Measurements from ENCODE around the gene SCRN3.
"Not testable (repeated sequence)": the region's sequence is repeated elsewhere in the genome, so short reads cannot be mapped to it uniquely, and the experiment has no call there.

SCRN3 gene

DNA sequence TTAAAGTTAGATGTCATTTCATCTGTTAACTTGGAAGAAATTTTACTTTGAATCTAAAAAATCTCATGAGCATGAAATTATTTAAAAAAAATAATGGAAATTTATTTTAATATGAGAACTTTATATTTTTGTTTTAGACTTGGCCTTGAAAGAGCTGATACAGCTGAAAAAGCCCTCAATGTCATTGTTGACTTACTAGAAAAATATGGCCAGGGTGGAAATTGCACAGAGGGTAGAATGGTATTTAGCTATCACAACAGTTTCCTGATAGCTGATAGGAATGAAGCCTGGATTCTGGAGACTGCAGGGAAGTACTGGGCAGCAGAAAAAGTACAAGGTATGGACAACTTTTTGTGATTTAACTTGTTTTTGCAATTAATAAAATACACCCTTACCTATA, 5.3 kb downstream of the SCRN3 start:
- in situ Hi-C loops (cut with MboI; ENCODE audit: low sequenced_read_pairs), result no loop called here

DNA sequence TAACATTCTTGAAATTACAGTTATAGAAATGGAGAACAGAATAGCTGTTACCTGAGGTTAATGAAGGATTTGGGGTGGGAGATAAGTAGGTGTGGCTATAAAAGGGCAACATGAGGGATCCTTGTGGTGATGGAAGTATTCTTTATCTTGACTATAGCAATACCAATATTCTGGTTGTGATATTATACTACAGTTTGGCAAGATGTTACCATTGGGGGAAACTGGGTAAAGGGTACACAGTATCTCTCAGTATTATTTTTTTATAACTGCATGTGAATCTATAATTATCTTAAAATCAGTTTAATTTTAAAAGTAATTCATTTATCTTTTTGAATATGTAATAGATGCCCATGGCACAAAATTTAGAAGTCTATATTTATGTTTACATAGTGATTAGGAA, 8.1 kb downstream of the SCRN3 start:
- in situ Hi-C loops (cut with MboI; ENCODE audit: low sequenced_read_pairs), result no loop called here

DNA sequence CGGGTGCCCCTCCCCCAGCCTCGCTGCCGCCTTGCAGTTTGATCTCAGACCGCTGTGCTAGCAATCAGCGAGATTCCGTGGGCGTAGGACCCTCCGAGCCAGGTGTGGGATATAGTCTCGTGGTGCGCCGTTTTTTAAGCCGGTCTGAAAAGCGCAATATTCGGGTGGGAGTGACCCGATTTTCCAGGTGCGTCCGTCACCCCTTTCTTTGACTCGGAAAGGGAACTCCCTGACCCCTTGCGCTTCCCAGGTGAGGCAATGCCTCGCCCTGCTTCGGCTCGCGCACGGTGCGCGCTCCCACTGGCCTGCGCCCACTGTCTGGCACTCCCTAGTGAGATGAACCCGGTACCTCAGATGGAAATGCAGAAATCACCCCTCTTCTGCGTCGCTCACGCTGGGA, 14.5 kb downstream of the SCRN3 start:
- in situ Hi-C loops (cut with MboI; ENCODE audit: low sequenced_read_pairs), result not testable (repeated sequence)

DNA sequence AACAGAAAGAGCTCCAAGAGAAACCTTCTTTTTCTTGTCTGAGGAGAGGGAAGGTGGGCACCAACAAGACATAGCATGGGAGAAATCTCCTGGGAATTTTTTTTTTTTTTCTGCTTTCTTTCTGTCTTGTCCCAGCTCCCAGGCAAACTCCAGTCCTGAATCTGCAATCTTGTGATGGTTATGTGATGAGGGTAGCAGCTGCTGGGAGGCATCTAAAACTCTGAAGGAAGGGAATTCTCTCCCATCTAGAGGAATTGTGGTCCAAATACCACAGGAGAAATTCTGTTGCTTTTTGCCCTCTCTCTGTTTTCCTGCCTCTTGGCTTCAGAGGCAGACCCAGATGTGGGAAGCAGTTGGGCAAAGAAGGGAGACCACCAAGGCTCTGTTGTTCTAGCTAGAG, 16.7 kb downstream of the SCRN3 start:
- in situ Hi-C loops (cut with MboI; ENCODE audit: low sequenced_read_pairs), result no loop called here

DNA sequence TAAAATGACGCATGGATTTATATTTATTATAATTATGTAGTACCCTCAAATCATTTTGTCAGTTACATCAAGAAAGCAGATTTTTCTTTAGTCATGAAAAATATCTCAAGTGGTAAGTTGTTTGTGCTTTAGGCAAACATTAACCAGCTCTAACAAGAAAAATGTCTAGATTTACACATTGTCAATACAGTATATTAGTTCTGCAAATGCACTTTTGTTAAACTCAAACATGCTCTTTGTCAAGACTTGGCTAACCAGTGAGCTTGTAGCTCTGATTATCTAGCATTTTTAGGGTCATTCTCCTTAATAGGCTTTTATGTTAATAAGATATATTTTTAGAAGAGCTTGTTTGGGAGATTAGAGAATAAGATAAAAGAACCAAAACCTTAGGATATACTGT, 32.7 kb downstream of the SCRN3 start:
- in situ Hi-C loops (cut with MboI; ENCODE audit: low sequenced_read_pairs), result no loop called here

DNA sequence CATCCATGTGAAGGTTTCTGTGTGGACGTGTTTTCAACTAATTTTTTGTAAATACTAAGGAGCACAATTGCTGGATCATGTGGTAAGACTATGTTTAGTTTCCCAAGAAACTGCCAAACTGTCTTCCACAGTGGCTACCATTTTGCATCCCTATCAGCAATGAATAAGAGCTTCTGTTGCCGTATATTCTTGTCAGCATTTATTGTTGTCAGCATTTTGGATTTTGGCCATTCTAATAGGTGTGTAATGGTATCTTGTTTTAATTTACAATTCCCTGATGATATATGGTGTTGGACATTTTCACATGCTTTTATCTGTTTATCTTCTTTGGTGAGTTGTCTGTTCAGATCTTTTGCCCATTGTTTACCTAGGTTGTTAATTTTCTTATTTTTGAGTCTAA, 34.5 kb downstream of the SCRN3 start:
- in situ Hi-C loops (cut with MboI; ENCODE audit: low sequenced_read_pairs), result no loop called here

DNA sequence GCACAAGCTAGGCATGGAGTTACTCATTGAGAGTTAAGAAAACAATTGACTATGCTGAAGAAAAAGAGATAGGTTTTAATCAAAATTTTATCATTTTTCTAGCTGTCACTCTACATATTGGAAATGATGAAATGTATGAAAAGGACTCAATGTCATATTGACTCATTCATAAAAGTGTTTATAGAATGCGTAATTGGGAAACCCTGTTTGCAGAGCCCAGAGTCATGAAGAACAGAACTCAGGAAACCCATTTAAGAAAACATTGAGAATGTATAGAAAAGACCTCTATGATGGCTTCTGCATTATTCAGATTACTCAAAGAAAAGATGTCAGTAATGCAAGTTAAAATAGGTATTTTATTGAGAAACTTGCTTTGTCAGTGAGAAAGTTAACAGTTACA, 36.4 kb downstream of the SCRN3 start:
- in situ Hi-C loops (cut with MboI; ENCODE audit: low sequenced_read_pairs), result no loop called here

DNA sequence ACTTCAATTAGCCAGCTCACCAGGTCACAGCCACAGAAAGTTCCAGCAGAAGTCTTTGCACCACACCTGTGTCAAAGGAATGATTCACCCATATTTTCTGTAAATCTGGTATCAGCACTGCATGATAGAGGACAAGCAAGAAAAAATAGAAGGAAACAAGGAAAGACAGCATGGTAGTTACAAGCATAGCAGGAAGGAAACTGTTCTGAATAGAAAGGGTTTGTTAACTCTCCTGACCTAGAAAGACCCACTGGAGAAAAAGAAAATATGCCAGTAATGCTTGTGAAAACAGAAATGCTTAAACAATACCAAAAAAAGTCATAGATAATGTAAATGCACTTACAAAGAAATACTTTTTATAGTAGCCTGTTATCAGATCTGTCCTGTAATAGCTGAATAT, 40.8 kb downstream of the SCRN3 start:
- in situ Hi-C loops (cut with MboI; ENCODE audit: low sequenced_read_pairs), result no loop called here

DNA sequence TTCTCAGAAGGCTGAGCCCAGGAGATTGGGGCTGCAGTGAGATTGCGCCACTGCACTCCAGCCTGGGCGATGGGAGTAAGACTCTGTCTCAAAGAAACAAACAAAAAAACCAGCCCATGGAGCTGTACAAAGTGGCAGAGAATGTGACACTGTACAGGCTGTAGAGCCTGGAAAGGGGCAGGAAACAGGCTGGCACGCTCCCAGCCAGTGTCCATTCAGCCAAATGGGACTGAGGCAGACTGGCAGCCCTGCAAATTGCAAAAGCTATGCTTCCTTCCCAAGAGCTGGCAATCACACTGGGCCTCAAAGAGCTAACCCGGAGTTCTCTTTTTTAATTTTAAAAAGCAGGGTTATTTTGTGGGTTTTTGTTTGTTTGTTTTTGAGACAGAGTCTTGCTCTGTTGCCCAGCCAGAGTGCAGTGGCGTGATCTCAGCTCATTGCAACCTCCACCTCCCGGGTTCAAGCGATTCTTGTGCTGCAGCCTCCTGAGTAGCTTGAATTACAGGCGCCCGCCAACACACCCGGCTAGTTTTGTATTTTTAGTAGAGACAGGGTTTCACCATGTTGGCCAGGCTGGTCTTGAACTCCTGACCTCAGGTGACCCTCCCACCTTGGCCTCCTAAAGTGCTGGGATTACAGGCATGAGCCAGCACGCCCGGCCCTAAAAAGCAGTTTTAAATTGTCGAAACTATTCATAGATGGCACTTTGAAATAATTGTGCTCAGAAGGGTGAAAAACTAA, 42.8 kb downstream of the SCRN3 start:
- in situ Hi-C loops (cut with MboI; ENCODE audit: low sequenced_read_pairs), result no loop called here

DNA sequence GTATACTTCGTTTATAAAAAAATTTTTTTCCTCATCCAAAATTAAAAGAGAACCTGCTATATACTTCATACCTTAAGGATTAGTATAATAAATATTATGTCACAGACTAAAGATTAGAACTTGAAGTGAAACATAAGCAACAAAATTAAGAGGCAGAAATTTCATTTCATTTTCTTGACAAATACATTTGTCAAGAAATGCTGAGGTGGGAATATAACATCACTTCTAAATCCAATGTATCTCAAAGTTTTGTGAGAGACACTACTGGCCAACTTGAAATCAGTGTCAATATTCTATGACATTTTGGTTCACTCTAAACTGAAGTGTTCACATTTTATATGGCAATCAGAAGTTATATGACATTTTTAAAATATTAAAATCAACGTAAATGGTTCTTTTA, 43.8 kb downstream of the SCRN3 start:
- in situ Hi-C loops (cut with MboI; ENCODE audit: low sequenced_read_pairs), result no loop called here

DNA sequence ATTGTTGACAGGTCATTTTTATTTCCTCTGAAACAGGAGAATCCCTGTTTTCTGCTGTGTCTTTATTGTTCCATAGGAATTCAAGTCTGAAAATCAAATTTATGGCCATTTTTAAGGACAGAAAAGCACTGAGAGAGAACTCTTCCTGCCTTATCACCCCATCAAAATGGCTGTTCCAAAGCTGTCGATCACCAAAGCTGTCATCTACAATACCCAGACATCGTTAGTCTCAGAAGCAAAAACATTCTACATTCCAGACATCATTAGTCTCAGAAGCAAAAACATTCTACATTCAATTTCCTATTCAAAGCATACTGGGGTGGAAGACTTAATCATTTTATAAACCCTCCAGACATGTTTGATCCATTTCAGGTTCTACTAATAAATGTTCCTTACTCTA, 44.4 kb downstream of the SCRN3 start:
- in situ Hi-C loops (cut with MboI; ENCODE audit: low sequenced_read_pairs), result no loop called here

DNA sequence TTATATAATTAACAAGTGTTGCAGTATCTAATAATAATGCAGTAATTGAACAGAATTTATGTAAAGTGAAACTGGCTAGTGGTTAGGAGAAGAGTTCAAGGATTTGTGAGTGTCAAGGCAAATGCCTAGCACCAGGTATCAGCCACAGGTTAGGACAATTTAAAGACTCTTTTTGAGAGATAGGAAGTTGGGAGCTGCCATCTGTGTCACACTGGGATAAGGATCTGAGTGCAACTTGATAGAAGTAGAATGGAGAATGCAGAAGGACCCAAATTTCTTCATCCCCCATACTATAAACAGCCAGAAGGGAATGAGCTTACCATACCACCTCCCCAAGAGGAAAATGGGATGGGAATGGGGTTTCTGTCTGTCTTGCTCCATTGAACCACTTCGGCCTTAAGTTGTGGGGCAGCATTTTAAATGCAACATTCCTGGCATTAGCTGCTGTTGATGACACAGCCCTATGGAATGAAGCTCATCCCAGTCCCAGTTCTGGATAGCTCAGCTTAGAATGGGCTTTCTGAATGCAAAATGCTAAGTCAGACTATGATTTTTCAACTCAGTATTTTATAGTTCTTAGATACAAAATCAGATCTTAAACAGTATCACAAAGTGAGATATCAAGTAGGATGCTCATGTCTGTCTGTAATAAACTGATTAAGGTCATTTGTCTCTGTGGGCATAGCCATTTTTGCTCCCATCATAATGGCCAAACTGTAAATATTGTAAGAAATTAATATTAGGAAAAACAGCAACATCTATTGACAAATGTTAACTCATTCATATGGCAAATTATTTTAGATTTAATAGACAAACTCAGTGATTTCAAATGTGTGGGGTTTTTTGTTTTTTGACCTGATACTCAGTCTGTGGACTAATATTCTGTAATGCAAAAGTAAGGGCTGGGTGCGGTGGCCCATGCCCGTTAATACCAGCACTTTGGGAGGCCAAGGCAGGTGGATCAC, 47.3 kb downstream of the SCRN3 start:
- in situ Hi-C loops (cut with MboI; ENCODE audit: low sequenced_read_pairs), result no loop called here

DNA sequence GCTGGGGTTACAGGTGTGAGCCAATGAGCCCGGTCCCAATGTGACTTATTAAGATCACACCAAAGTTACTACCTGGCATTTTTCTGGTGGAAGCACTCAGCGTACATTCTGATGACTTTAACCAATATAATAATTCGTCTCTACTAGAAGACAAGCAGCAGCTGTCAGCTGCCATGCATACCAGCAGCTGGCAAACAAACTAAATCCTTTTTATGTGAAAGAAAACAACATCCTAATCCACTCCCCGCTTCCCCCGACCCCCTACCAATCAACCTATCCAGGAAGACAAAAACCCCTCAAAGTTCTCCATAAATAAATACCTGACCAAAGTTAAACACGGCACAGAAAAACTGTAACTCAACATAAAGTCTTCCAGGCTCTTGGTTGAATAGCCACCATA, 49.2 kb downstream of the SCRN3 start:
- in situ Hi-C loops (cut with MboI; ENCODE audit: low sequenced_read_pairs), result no loop called here

DNA sequence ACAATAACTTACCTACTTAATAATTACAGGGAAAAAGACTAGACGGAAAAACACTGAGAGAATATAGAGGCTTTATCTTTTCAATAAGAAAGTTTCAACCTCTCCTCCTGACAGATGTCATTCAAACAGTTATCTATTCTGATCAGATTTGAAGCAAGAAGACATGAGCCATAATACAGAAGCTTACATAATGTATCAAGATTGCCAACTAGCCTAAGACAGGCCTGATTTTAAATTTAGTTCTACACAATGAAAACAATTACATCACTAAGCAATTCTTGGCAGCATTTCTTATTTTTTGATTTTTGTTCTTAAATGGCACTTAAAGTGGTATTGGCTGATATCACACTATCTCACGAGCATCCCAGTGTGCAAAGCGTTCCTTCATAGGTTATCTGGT, 49.7 kb downstream of the SCRN3 start:
- in situ Hi-C loops (cut with MboI; ENCODE audit: low sequenced_read_pairs), result no loop called here

DNA sequence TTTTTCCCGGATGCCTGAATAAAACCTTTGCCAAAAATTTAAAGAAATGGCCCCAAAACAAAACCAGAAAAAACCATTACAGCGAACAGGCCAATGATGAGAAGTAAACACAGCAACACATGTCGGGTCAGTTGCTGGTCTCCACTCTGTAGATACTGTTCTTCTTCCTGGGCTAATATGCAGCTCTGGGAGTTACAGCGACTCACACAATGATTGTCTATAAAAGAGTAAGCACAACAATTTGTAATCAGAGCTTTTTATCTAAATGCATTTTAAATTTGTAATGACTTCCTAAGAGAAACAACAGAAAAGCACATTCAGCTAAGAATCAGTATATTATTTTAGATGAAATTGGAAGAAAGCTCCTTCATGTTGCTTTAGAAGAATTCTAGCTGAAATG, 51.0 kb downstream of the SCRN3 start:
- in situ Hi-C loops (cut with MboI; ENCODE audit: low sequenced_read_pairs), result no loop called here

DNA sequence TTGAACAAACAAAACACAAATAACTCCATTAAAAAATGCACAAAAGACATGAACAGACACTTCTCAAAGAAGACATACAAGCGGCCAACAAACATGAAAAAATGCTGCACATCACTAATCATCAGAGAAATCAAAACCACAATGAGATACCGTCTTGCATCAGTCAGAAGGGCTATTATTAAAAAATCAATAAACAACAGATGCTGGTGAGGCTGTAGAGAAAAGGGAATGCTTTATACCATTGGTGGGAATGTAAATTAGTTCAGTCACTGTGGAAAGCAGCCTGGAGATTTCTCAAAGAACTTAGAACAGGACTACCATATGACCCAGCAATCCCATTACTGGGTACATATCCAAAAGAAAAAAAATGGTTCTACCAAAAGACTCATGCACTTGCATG, 53.5 kb downstream of the SCRN3 start:
- in situ Hi-C loops (cut with MboI; ENCODE audit: low sequenced_read_pairs), result no loop called here

DNA sequence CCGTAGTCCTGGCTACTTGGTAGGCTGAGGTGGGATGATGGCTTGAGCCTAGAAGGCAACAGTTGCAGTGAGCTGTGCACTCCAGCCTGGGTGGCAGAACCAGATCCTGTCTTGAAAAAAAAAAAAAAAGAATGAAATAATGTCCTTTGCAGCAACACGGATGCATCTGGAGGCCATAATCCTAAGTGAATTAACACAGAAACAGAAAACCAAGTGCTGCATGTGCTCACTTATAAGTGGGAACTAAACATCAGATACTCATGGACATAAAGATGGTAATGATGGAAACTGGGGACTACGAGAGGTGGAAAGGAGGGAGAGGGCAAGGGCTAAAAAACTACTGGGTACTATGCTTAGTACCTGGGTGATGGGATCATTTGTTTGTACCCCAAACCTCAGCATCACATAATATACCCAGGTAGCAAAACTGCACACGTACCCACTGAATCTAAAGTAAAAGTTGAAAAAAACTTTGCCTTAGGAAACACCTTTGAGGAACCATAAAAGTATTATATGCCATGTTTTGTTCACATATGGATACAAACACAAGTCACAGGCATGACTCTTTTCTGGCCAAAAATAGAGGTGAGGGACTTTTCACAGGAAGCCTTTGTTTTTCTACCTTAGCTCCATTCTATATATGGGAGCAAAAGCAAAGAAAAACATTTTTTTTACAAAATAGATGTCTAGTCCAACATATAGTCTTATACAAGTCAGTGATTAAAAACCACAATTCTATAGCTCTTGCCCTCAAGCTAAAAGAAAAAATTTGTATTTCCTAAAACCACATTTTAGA, 54.7 kb downstream of the SCRN3 start:
- in situ Hi-C loops (cut with MboI; ENCODE audit: low sequenced_read_pairs), result no loop called here

DNA sequence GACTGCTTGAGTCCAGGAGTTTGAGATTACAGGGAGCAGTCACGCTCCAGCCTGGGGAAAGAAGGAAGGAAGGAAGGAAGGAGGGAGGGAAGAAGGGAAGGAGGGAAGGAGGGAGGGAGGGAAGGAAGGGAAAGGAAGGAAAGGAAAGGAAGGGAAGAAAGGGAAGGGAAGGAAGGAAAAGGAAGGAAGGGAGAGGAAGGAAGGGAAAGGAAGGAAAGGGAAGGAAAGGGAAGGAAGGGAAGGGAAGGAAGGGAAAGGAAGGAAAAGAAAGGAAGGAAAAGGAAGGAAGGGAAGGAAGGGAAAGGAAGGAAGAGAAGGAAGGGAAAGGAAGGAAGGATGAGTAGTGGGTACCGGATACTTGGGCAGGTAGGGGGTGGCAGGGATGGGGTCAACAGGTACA, 59.0 kb downstream of the SCRN3 start:
- in situ Hi-C loops (cut with MboI; ENCODE audit: low sequenced_read_pairs), result no loop called here

DNA sequence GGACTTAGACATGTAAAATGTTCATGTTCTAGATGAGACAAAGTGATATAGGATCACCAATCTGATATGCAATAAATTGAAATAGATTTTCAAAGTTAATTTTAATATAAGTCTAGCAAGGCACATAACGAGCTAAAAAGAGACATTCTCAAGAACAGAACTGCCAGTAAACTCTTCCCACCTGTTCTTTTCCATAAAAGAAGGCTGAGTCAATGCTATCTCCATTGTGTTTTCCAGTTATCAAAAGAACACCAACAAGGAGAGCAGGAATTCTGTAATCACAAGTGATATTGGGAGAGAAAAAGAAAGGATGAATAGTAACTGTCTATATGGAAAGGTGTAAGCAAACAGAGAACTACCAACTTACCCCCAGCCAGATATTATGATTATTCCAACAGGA, 65.7 kb downstream of the SCRN3 start:
- in situ Hi-C loops (cut with MboI; ENCODE audit: low sequenced_read_pairs), result loop anchor here (10.0 kb wide), 1 partner anchor 234 kb away; no protein-coding TSS in a partner anchor

DNA sequence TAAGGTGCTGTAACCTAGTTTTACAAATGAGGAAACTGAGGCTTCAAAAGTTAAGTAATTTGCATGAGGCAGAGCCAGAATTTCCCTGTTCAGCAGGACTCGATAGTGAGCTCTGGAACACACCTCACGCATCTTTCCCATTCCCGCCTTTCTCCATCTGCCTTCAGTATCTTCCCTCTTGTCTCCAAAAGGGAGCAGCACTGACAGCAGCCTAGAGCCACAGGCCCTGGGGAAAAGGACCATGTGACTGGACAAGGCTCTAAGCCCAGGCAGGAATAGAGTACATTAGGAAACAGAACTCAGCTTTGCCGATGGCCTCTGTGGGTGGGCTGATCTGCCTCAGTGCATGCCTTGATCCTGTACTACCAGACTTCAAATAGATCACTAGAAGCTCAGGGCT, 69.8 kb downstream of the SCRN3 start:
- in situ Hi-C loops (cut with MboI; ENCODE audit: low sequenced_read_pairs), result loop anchor here (5.0 to 10.0 kb wide), 2 partner anchors 72 to 229 kb away; no protein-coding TSS in a partner anchor

DNA sequence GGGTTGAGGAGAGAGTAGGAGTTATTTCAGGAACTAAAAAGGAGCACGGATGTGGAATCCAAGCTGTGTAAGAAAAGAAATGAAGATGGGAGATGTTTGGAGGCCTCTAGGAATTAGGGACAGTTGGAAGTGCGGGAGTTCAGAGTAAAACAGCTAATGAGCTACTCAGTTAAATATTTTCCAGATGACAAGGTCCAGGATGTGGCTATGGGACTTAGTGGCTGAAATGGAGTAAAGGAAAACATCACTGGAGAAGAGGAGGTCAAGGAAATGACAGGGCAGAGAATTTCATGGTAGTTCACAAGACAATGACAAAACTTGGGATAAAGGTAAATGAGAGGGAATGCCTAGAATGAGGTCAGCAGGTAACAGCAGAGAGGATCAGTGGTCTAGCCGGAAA, 78.3 kb downstream of the SCRN3 start:
- in situ Hi-C loops (cut with MboI; ENCODE audit: low sequenced_read_pairs), result no loop called here

All from HL-60/S4 (cell line).